ENCODE results near the gene MKLN1. TPM values are rescaled to one million over a fixed set of nuclear protein-coding genes. Genes with fewer than 3 reads are reported as not detected.

Gene MKLN1
- total RNA-seq, 4 donors from 2014 or later: 39.4 to 74.4 (median 53.2) TPM

DNA sequence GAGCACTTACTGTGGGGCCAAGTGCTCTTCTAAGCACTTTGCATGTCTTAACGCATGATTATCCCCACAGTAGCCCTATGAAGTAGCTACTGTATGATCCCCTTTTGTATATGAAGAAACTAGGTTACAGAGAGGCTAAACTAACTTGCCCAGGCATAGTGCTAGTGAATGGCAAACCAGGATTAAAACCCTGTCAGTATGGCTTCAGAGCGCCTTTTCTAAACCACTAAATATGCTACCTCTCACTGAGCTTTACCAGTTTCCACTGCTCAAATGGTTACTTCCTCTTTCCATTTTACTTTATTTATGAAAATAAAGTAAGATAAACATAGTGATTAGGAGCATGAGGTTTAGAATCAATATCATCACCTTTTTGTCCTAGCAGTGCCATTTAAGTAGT, 155.1 kb downstream of the MKLN1 start:
- H3K27me3 ChIP-seq: no peaks in the 10 kb centered on the region
- no peak overlapping the region for H3K4me3 ChIP-seq
- no peak overlapping the region for H3K27ac ChIP-seq
- TF ChIP-seq CTCF (IDR thresholded peaks at IDR 0.05): no peak
- TF ChIP-seq POLR2A (IDR thresholded peaks at IDR 0.05): no peak
- DNase-seq: no peak
- H3K4me1 ChIP-seq: no peaks in the 10 kb centered on the region
- no peaks in the 10 kb centered on the region for H3K9me3 ChIP-seq
- peaks cover 0 to 19% (median 0%) of the 10 kb centered on the region in 3 donors for H3K36me3 ChIP-seq

DNA sequence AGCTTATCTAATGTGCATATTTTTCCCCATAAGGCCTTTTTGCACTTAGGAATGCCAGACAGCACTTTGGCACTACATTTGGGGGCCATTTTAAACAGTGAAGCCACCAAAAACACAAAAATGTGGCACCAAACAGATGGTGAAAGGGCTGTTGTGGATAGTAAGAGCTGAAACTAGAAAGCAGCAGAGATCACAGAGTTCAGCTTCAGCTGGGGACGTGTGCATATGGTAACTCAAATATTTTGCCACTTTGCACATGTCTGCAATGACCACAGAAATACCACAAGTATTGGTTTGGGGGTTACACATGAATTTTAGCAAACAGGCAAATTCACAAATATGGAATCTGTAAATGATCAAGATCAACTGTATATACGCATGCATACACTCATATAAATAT, 155.9 kb downstream of the MKLN1 start:
- no peaks in the 10 kb centered on the region for H3K4me1 ChIP-seq
- H3K4me3 ChIP-seq: no peak overlapping the region
- no peaks in the 10 kb centered on the region for H3K9me3 ChIP-seq
- peaks cover 0 to 21% (median 0%) of the 10 kb centered on the region in 3 donors for H3K36me3 ChIP-seq
- no peak for DNase-seq
- TF ChIP-seq POLR2A (IDR thresholded peaks at IDR 0.05) (no peak), CTCF (IDR thresholded peaks at IDR 0.05) (no peak)
- no peaks in the 10 kb centered on the region for H3K27me3 ChIP-seq
- no peak overlapping the region for H3K27ac ChIP-seq

- Histone ChIP-seq H3K4me1 (no peaks in the 10 kb centered on the region), H3K36me3 (peaks cover 0 to 16% (median 0%) of the 10 kb centered on the region in 3 donors), H3K4me3 (no peak overlapping the region), H3K27ac (no peak overlapping the region), H3K27me3 (no peaks in the 10 kb centered on the region), H3K9me3 (no peaks in the 10 kb centered on the region)
- DNase-seq: no peak
- no peak for TF ChIP-seq POLR2A (IDR thresholded peaks at IDR 0.05)
- TF ChIP-seq CTCF (IDR thresholded peaks at IDR 0.05): no peak
Observed at GRCh38 chr7:131486346-131486745, 158.7 kb downstream of the MKLN1 start.

DNA sequence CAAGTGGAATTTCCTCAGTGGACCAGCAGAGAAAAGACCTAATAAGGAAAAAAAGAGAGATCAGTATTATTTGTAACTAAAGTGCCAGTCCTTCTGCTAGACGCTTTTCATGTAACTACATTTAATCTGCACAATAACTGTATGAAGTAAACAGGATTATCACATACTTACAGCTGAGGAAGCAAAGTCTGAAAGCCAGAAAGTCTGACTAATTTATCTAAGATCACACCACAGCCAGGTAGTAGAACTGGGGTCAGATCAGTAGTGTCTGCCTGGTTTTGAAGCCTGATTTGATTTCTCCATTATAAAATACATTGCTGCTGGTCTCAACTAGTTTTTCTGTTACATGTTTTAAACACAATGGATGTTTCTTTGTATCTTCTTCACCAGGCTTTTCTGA, 159.5 kb downstream of the MKLN1 start:
- Histone ChIP-seq H3K36me3 (peaks cover 0 to 15% (median 0%) of the 10 kb centered on the region in 3 donors), H3K4me1 (no peaks in the 10 kb centered on the region), H3K27me3 (no peaks in the 10 kb centered on the region), H3K4me3 (no peak overlapping the region), H3K9me3 (no peaks in the 10 kb centered on the region), H3K27ac (no peak overlapping the region)
- TF ChIP-seq POLR2A (IDR thresholded peaks at IDR 0.05) (no peak), CTCF (IDR thresholded peaks at IDR 0.05) (no peak)
- DNase-seq: no peak

GRCh38 chr7:131488361-131488760, 160.7 kb downstream of the MKLN1 start:
- no peaks in the 10 kb centered on the region for H3K9me3 ChIP-seq
- H3K4me1 ChIP-seq: no peaks in the 10 kb centered on the region
- H3K36me3 ChIP-seq: peaks cover 0 to 9% (median 0%) of the 10 kb centered on the region in 3 donors
- H3K4me3 ChIP-seq: no peak overlapping the region
- DNase-seq: no peak
- no peaks in the 10 kb centered on the region for H3K27me3 ChIP-seq
- TF ChIP-seq POLR2A (IDR thresholded peaks at IDR 0.05): no peak
- TF ChIP-seq CTCF (IDR thresholded peaks at IDR 0.05): no peak
- no peak overlapping the region for H3K27ac ChIP-seq

DNA sequence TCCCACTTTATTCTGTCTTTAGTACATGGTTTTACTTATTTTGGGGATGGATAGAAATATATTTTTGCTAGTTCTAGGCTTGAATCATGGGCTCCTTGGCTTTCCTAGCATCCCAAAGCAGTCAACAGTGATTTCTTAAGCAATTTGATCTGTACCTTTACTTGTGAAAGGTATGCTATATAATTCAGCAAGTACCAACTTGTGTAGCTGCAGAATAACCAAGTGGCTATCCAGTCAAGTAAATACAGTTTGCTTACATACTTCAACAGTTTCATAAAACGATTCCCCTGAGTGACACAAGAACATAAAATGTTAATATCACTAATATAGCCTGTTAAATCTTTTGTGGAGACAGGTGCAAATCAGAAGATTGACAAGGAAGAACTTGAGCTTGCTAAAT, 161.5 kb downstream of the MKLN1 start:
- no peaks in the 10 kb centered on the region for H3K9me3 ChIP-seq
- no peak for DNase-seq
- H3K4me3 ChIP-seq: no peak overlapping the region
- peaks cover 0 to 9% (median 0%) of the 10 kb centered on the region in 3 donors for H3K36me3 ChIP-seq
- H3K27me3 ChIP-seq: no peaks in the 10 kb centered on the region
- H3K27ac ChIP-seq: no peak overlapping the region
- H3K4me1 ChIP-seq: no peaks in the 10 kb centered on the region
- TF ChIP-seq CTCF (IDR thresholded peaks at IDR 0.05) (no peak), POLR2A (IDR thresholded peaks at IDR 0.05) (no peak)

Measured in Peyer's patch (tissue), 4 donors.